ENCODE measurements around the gene VSIG2. TPM values are rescaled to one million over a fixed set of nuclear protein-coding genes. Genes with fewer than 3 reads are reported as not detected.
A peak's percentile ranks its signal among the peaks of the same experiment; 100 is the strongest.

VSIG2 gene
- total RNA-seq, 6 donors from 2014 or later = 32.5 to 55.3 (median 40.2) TPM

DNA sequence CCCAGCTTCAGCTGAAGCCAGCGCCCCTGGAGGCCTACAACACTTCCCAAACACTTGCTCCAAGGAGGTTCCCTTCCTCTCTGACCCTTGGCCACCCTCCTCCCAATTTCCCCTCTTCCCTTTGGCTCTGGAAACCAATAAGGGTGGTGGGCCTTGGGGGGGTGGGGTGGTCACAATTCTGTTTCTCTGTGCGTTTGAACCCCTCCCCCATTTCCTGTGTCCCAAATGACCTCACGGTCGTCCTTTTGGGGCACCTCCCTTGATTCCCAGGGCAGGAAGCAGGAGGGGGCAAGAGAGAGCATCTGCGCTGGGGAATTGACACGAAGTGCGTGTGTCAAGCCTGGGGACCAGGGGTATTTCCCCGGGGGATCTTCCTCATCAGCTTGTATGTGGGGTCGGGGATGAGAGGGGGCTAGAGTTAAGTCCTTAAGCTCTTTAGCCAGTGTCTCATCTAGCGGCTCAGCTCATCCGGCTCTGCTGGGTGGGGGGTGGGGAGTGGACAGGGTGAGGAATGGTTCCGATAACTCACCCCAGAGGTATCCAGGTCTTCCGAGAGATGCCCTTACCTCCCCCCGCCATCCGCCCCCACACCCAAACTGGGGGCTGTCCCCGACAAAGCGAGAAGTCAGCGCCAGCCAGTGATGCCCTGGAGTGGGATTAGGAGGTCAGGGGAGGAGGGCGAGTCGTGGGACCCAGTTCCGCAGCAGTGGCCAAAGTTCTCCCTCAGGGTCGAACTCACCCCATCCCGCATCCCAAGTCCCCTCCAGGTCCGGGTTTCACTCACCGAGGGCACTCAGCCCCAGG is 9.4 kb upstream of the VSIG2 start:
- ATAC-seq (ENCODE audit: low FRiP score in 2 of 2) (no peak), DNase-seq (no peak)
- Histone ChIP-seq H3K4me3 (peak overlapping the region; percentile 62 to 84 (median 73)), H3K36me3 (peaks cover 0 to 23% (median under 1%) of the 10 kb centered on the region in 4 donors), H3K27ac (peak overlapping the region; percentile 91 to 97 (median 95)), H3K27me3 (peaks cover 0 to 9% (median 5%) of the 10 kb centered on the region in 4 donors), H3K4me1 (peaks cover 40 to 71% (median 54%) of the 10 kb centered on the region in 4 donors), H3K9me3 (no peaks in the 10 kb centered on the region)
- TF ChIP-seq EP300 (IDR thresholded peaks at IDR 0.05) (peak in 2 of 4 donors; percentile 71 to 73), POLR2A (IDR thresholded peaks at IDR 0.05) (no peak), POLR2AphosphoS5 (IDR thresholded peaks at IDR 0.05) (peak; percentile 50 to 74)
- TF ChIP-seq, protein P1, sequence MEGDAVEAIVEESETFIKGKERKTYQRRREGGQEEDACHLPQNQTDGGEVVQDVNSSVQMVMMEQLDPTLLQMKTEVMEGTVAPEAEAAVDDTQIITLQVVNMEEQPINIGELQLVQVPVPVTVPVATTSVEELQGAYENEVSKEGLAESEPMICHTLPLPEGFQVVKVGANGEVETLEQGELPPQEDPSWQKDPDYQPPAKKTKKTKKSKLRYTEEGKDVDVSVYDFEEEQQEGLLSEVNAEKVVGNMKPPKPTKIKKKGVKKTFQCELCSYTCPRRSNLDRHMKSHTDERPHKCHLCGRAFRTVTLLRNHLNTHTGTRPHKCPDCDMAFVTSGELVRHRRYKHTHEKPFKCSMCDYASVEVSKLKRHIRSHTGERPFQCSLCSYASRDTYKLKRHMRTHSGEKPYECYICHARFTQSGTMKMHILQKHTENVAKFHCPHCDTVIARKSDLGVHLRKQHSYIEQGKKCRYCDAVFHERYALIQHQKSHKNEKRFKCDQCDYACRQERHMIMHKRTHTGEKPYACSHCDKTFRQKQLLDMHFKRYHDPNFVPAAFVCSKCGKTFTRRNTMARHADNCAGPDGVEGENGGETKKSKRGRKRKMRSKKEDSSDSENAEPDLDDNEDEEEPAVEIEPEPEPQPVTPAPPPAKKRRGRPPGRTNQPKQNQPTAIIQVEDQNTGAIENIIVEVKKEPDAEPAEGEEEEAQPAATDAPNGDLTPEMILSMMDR (IDR thresholded peaks at IDR 0.05) = no peak
- WGBS, 2 donors = 6 to 15% methylated on average over 12 to 24 of the region's 25 CpGs

DNA sequence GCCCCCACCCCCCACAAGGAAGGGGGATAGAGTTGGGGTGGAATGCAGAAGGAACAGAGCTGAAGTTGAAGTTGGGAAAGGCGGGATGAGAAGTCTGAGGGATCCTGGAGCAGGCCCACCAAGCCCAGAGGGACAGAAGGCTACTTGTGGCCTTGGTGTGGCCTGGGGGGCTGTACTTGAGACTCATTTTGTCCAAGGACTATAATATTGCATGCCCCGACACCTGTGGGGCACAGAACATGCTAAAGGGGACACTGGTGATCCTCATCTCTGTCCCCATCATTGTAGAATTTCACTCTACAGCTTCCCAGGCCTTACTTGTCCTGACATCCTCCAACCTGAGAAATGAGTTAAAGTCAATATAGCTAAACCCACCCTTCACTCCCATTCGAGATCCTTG is 8.8 kb upstream of the VSIG2 start:
- H3K9me3 ChIP-seq = no peaks in the 10 kb centered on the region
- H3K27ac ChIP-seq = peak overlapping the region; percentile 91 to 97 (median 95)
- peak overlapping the region; percentile 62 to 84 (median 73) for H3K4me3 ChIP-seq
- TF ChIP-seq POLR2AphosphoS5 (IDR thresholded peaks at IDR 0.05) (no peak), POLR2A (IDR thresholded peaks at IDR 0.05) (no peak), EP300 (IDR thresholded peaks at IDR 0.05) (no peak)
- TF ChIP-seq, protein P1 (IDR thresholded peaks at IDR 0.05) = no peak
- H3K27me3 ChIP-seq = peaks cover 0 to 9% (median 5%) of the 10 kb centered on the region in 4 donors
- DNase-seq (no peak), ATAC-seq (ENCODE audit: low FRiP score in 2 of 2) (no peak)
- peaks cover 0 to 24% (median 1%) of the 10 kb centered on the region in 4 donors for H3K36me3 ChIP-seq
- H3K4me1 ChIP-seq = peaks cover 40 to 78% (median 56%) of the 10 kb centered on the region in 4 donors
- 41 to 47% methylated on average over 3 of the region's 3 CpGs for WGBS, 2 donors

DNA sequence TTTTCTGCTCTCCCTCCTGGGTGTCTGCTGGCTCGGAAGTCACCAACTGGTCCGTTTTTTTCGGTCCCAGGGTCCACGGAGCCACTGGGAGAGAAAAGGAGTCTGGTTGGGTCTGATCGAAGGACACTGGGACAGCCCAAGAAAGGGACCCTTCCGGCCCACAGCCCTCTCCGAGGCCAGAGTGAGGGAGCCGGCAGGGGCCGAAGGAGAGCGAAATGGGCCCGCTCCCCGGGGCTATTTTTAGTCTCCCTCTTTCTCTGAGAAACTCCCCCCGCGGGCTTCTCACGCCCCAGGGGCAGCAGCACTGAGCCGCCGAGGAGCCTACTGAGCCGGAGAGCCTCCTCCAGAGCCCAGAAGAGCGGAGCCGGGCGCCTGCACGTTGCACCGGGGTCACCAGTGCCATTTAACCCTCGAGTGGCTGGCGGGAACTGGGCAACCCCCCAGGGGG is 8.2 kb upstream of the VSIG2 start:
- Histone ChIP-seq H3K27ac (peak overlapping the region; percentile 91 to 97 (median 95)), H3K27me3 (peaks cover 0 to 9% (median 5%) of the 10 kb centered on the region in 4 donors), H3K4me1 (peaks cover 44 to 80% (median 60%) of the 10 kb centered on the region in 4 donors), H3K9me3 (no peaks in the 10 kb centered on the region), H3K36me3 (peaks cover 0 to 25% (median 1%) of the 10 kb centered on the region in 4 donors), H3K4me3 (peak overlapping the region; percentile 62 to 84 (median 73))
- ATAC-seq (ENCODE audit: low FRiP score in 2 of 2) (no peak), DNase-seq (peak in 1 of 2 donors; percentile 76)
- TF ChIP-seq, protein P1 (IDR thresholded peaks at IDR 0.05) = no peak
- TF ChIP-seq POLR2AphosphoS5 (IDR thresholded peaks at IDR 0.05) = no peak
- TF ChIP-seq EP300 (IDR thresholded peaks at IDR 0.05) = no peak
- 6 to 10% methylated on average over 6 to 25 of the region's 25 CpGs for WGBS, 2 donors

DNA sequence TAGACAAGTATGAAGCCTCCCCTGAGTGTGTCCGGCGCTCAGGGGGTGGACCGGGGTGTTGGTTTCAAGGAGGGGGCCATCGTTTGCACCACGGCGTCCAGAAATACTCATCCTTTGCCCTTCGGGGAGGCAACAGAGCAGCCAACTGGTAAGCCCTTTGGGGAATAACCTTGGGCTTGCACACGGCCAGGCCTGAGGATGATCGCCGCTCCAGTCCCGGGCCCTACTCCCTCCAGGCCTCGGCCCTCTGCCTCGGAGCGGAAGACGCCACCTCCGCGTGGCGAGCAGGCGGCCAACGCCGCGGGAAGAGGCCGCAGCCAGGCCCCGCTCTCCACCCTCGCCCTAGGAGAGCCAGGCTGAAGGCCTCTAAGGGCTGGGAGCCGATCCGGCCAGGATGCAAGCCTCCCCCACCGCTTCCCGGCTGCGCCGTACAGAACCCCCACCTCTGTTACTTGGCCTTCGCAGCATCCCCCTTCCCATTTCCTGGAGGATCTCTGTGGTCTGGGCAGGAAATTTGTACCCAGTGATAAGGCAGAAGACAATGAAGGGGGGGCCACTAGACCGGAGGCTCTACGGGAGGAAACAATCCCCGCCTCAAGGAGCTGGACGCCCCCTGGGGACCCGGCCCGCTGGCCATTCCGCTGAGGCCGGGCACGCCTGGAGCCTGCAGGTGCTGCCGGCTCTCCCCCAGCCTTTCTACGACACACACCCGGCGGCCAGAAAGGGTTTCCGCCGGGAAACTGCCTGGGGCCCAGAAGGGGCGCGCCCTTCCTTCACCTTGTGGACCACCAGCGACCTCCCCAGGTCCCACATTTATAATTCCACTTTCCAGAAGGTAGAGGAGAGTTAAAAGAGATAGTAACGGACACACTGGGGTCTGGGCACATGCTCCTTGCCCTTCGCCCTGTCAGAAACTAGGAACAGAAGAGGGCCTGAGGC is 7.5 kb upstream of the VSIG2 start:
- H3K27me3 ChIP-seq = peaks cover 0 to 9% (median 5%) of the 10 kb centered on the region in 4 donors
- no peaks in the 10 kb centered on the region for H3K9me3 ChIP-seq
- peaks cover 43 to 85% (median 64%) of the 10 kb centered on the region in 4 donors for H3K4me1 ChIP-seq
- peak; percentile 47 to 86 for DNase-seq
- peak overlapping the region; percentile 62 to 84 (median 73) for H3K4me3 ChIP-seq
- H3K36me3 ChIP-seq = peaks cover 0 to 31% (median 2%) of the 10 kb centered on the region in 4 donors
- H3K27ac ChIP-seq = peak overlapping the region; percentile 91 to 97 (median 95)
- TF ChIP-seq EP300 (IDR thresholded peaks at IDR 0.05) = peak in 2 of 4 donors; percentile 74 to 81
- TF ChIP-seq POLR2AphosphoS5 (IDR thresholded peaks at IDR 0.05) = peak; percentile 71 to 78
- TF ChIP-seq POLR2A (IDR thresholded peaks at IDR 0.05) = peak in 2 of 4 donors; percentile 22 to 30
- TF ChIP-seq, protein P1 (IDR thresholded peaks at IDR 0.05) = peak in 2 of 6 experiments; percentile 7 to 12
- WGBS, 2 donors = 13 to 22% methylated on average over 16 to 44 of the region's 52 CpGs
- ATAC-seq (ENCODE audit: low FRiP score in 2 of 2) = peak; percentile 8 to 61

Data from upper lobe of left lung (tissue), 6 donors.